GM06990 (cell line): ENCODE measurements around the gene DNAAF1.

Experiments used
- DNase-seq: peaks from one replicate; pipeline ENCODE4 v3.0.0-alpha.2; 2011; ENCODE audit not compliant: insufficient read length; ENCODE audit errors: extremely low read depth
- H3K27me3 ChIP-seq: replicated peaks from 2 replicates; pipeline ENCODE4 v1.6.0; 2011; ENCODE audit warnings: low read length; ENCODE audit not compliant: control insufficient read depth, insufficient read depth
- H3K36me3 ChIP-seq: 2 replicates; pipeline ENCODE4 v1.5.1; 2011; ENCODE audit warnings: low read length; ENCODE audit not compliant: control insufficient read depth, insufficient read depth
- H3K4me3 ChIP-seq: replicated peaks from 2 replicates; pipeline ENCODE4 v1.5.1; 2011; ENCODE audit warnings: low read depth, mild to moderate bottlenecking, control low read depth, low read length
- CTCF ChIP-seq: IDR thresholded peaks from 2 replicates; pipeline ENCODE4 v1.5.1; 2011; ENCODE audit warnings: low read length, control low read depth, mild to moderate bottlenecking, inconsistent platforms; ENCODE audit not compliant: insufficient read depth, poor library complexity, severe bottlenecking

Gene DNAAF1

GRCh38 chr16:84156342-84156784 is 11.3 kb downstream of the DNAAF1 start:
- peak; percentile 17 for TF ChIP-seq CTCF
- no peaks in the 10 kb centered on the region; the same call in none of the 2 replicates for H3K27me3 ChIP-seq
- DNase-seq, result no peak
- H3K4me3 ChIP-seq, result no peak overlapping the region
- no peaks in the 10 kb centered on the region for H3K36me3 ChIP-seq

GRCh38 chr16:84159007-84159406 is 13.9 kb downstream of the DNAAF1 start:
- TF ChIP-seq CTCF, result no peak
- Histone ChIP-seq H3K36me3 (no peaks in the 10 kb centered on the region), H3K27me3 (no peaks in the 10 kb centered on the region; the same call in none of the 2 replicates), H3K4me3 (no peak overlapping the region)
- no peak for DNase-seq

GRCh38 chr16:84159800-84160199 is 14.7 kb downstream of the DNAAF1 start:
- no peak for TF ChIP-seq CTCF
- Histone ChIP-seq H3K36me3 (no peaks in the 10 kb centered on the region), H3K27me3 (no peaks in the 10 kb centered on the region; the same call in none of the 2 replicates), H3K4me3 (no peak overlapping the region)
- no peak for DNase-seq

GRCh38 chr16:84161037-84161436 is 15.9 kb downstream of the DNAAF1 start:
- Histone ChIP-seq H3K36me3 (no peaks in the 10 kb centered on the region), H3K27me3 (no peaks in the 10 kb centered on the region; the same call in 1 of the 2 replicates), H3K4me3 (no peak overlapping the region)
- DNase-seq, result no peak
- no peak for TF ChIP-seq CTCF

GRCh38 chr16:84161801-84162200 is 16.7 kb downstream of the DNAAF1 start:
- H3K4me3 ChIP-seq, result no peak overlapping the region
- TF ChIP-seq CTCF, result no peak
- DNase-seq, result no peak
- no peaks in the 10 kb centered on the region; the same call in 1 of the 2 replicates for H3K27me3 ChIP-seq
- H3K36me3 ChIP-seq, result no peaks in the 10 kb centered on the region

- TF ChIP-seq CTCF, result no peak
- Histone ChIP-seq H3K4me3 (no peak overlapping the region), H3K36me3 (no peaks in the 10 kb centered on the region), H3K27me3 (no peaks in the 10 kb centered on the region)
- DNase-seq, result no peak
These were observed 20.6 kb downstream of the DNAAF1 start for GRCh38 chr16:84165746-84166145.
